GM18507 (cell line): ENCODE data around the gene NAT9.

ENCODE experiments used
- DNase-seq: peaks from one replicate; pipeline ENCODE4 v3.0.0; 2011; ENCODE audit warnings: low read depth; ENCODE audit not compliant: insufficient read length; ENCODE audit errors: extremely low spot score
- FAIRE-seq: peaks from 2 replicates; lab custom pipeline; 2011; peaks lifted over from hg19 to GRCh38; lab: Jason Lieb, UNC

The NAT9 gene

GRCh38 chr17:74807441-74807840 lies 31.3 kb upstream of the NAT9 start:
- no peak for FAIRE-seq
- DNase-seq, result no peak

- FAIRE-seq, result no peak
- no peak for DNase-seq
These were observed 30.2 kb upstream of the NAT9 start for GRCh38 chr17:74806334-74806733.

- DNase-seq (no peak), FAIRE-seq (no peak)
These were observed 29.4 kb upstream of the NAT9 start for GRCh38 chr17:74805591-74805991.

GRCh38 chr17:74804683-74805082 lies 28.5 kb upstream of the NAT9 start:
- DNase-seq, result no peak
- FAIRE-seq, result no peak

GRCh38 chr17:74803971-74804370 lies 27.8 kb upstream of the NAT9 start:
- no peak for DNase-seq
- FAIRE-seq, result no peak

GRCh38 chr17:74803388-74803930 lies 27.3 kb upstream of the NAT9 start:
- FAIRE-seq (no peak), DNase-seq (no peak)

GRCh38 chr17:74801896-74802295 lies 25.8 kb upstream of the NAT9 start:
- DNase-seq (no peak), FAIRE-seq (no peak)

- FAIRE-seq (no peak), DNase-seq (no peak)
These were observed 24.4 kb upstream of the NAT9 start for GRCh38 chr17:74800531-74800930.

GRCh38 chr17:74799097-74799496 lies 23.0 kb upstream of the NAT9 start:
- DNase-seq, result no peak

GRCh38 chr17:74798239-74798707 lies 22.1 kb upstream of the NAT9 start:
- DNase-seq, result no peak
- no peak for FAIRE-seq

More at GRCh38 chr17:74799097-74799496, 23.0 kb upstream of the NAT9 start:
- no peak for FAIRE-seq

GRCh38 chr17:74797824-74798223 lies 21.7 kb upstream of the NAT9 start:
- DNase-seq (no peak), FAIRE-seq (no peak)

- no peak for FAIRE-seq
- DNase-seq, result no peak
These were observed 20.7 kb upstream of the NAT9 start for GRCh38 chr17:74796866-74797265.

- DNase-seq, result no peak
- no peak for FAIRE-seq
These were observed 20.1 kb upstream of the NAT9 start for GRCh38 chr17:74796211-74796610.

- DNase-seq (no peak), FAIRE-seq (no peak)
These were observed 19.3 kb upstream of the NAT9 start for GRCh38 chr17:74795327-74796020.

GRCh38 chr17:74792586-74793105 lies 16.5 kb upstream of the NAT9 start:
- DNase-seq, result no peak
- FAIRE-seq, result no peak

GRCh38 chr17:74790161-74791058 lies 14.3 kb upstream of the NAT9 start:
- no peak for FAIRE-seq
- DNase-seq, result no peak

GRCh38 chr17:74786431-74787055 lies 10.4 kb upstream of the NAT9 start:
- no peak for FAIRE-seq
- no peak for DNase-seq

GRCh38 chr17:74785981-74786360 lies 9.8 kb upstream of the NAT9 start:
- FAIRE-seq, result no peak
- no peak for DNase-seq

- FAIRE-seq (no peak), DNase-seq (no peak)
These were observed 9.2 kb upstream of the NAT9 start for GRCh38 chr17:74785096-74785980.
